Kidney (tissue), 14 donors: ENCODE measurements around the gene RBM39. TPM values are rescaled to one million over a fixed set of nuclear protein-coding genes. Genes with fewer than 3 reads are reported as not detected.
"Not testable (repeated sequence)": the region's sequence is repeated elsewhere in the genome, so short reads cannot be mapped to it uniquely, and the experiment has no call there.

ENCODE experiments used
- DNase-seq, 5 donors: peaks; one replicate each; pipeline ENCODE4 v3.0.0-alpha.2; 2013 to 2020
- FAIRE-seq: peaks from 2 replicates; lab custom pipeline; 2012; peaks lifted over from hg19 to GRCh38; lab: Jason Lieb, UNC
- H3K27ac ChIP-seq, 2 donors: one replicate each; pipeline ENCODE4 v1.7.0; 2013; ENCODE audit warnings: low read depth in 2 of 2, low read length in 2 of 2, inconsistent platforms in 1 of 2
- H3K27me3 ChIP-seq: one replicate; pipeline ENCODE4 v1.7.1; 2013; ENCODE audit warnings: low read length, inconsistent platforms; ENCODE audit not compliant: control insufficient read depth, insufficient read depth
- H3K36me3 ChIP-seq, 3 donors: one replicate each; pipeline versions ENCODE4 v1.7.0 to v1.7.1; 2013; ENCODE audit warnings: low read length in 3 of 3, control low read depth in 1 of 3, inconsistent platforms in 1 of 3; ENCODE audit not compliant: insufficient read depth in 3 of 3, control insufficient read depth in 2 of 3
- H3K4me1 ChIP-seq, 3 donors: one replicate each; pipeline versions ENCODE4 v1.7.0 to v1.7.1; 2013; ENCODE audit warnings: low read length in 3 of 3, inconsistent platforms in 1 of 3, low read depth in 1 of 3; ENCODE audit not compliant: control insufficient read depth in 2 of 3, insufficient read depth in 2 of 3
- H3K4me3 ChIP-seq, 3 donors: one replicate each; pipeline versions ENCODE4 v1.7.0 to v1.8.1; 2013; ENCODE audit warnings: low read length in 3 of 3, control low read depth in 1 of 3, inconsistent platforms in 1 of 3
- H3K9ac ChIP-seq, 3 donors: one replicate each; pipeline versions ENCODE4 v1.7.0 to v1.7.1; 2013; ENCODE audit warnings: low read length in 3 of 3, control low read depth in 1 of 3, inconsistent platforms in 1 of 3
- H3K9me3 ChIP-seq, 3 donors: one replicate each; pipeline versions ENCODE4 v1.7.0 to v1.7.1; 2013; ENCODE audit warnings: low read length in 3 of 3, control low read depth in 1 of 3, inconsistent platforms in 1 of 3; ENCODE audit not compliant: control insufficient read depth in 2 of 3, insufficient read depth in 1 of 3
- intact Hi-C: fragments of 100-400 bp; cut with DNase I; formaldehyde crosslinking; loops from one replicate; pipeline ENCODE4 v1.11.1; 2022
- polyA plus RNA-seq: library from polyadenylated mRNA; stranded (reverse); fragments of 350-450 nt; fragmentation: Illumina TruSeq; extraction: RNeasy Lipid Tissue Mini Kit (QIAGEN cat#74804); gene quantifications from one replicate; pipeline ENCODE4 v1.2.3, GENCODE V29; 2014; ENCODE audit warnings: low read depth, low replicate concordance; ENCODE audit not compliant: insufficient read depth
- total RNA-seq: library from RNA; stranded (reverse); fragmentation: NEBNext Ultra II Directional; extraction: Animal tissue kit (Norgen Biotek cat#: 25700); gene quantifications from one replicate; pipeline ENCODE4 v1.2.1, GENCODE V29; 2021
- TF ChIP-seq, protein P1 (sequence below): IDR thresholded peaks from 3 replicates; pipeline ENCODE4 v1.5.1; 2012; ENCODE audit warnings: mild to moderate bottlenecking, moderate library complexity, borderline replicate concordance; ENCODE audit not compliant: insufficient read depth; ENCODE audit errors: extremely low read depth
- donor health status: control.
- donor health status: control.
- donor health status: control.
- donor health status: control.
- donor health status: control.
- donor health status: DM: yes; HTN: yes; CAD: no.
- donor health status: Normal renal cell carcinoma (clear cell type).

Gene RBM39
- total and polyA plus RNA-seq, 2 donors from 2014 or later, result 148 to 304 TPM

DNA sequence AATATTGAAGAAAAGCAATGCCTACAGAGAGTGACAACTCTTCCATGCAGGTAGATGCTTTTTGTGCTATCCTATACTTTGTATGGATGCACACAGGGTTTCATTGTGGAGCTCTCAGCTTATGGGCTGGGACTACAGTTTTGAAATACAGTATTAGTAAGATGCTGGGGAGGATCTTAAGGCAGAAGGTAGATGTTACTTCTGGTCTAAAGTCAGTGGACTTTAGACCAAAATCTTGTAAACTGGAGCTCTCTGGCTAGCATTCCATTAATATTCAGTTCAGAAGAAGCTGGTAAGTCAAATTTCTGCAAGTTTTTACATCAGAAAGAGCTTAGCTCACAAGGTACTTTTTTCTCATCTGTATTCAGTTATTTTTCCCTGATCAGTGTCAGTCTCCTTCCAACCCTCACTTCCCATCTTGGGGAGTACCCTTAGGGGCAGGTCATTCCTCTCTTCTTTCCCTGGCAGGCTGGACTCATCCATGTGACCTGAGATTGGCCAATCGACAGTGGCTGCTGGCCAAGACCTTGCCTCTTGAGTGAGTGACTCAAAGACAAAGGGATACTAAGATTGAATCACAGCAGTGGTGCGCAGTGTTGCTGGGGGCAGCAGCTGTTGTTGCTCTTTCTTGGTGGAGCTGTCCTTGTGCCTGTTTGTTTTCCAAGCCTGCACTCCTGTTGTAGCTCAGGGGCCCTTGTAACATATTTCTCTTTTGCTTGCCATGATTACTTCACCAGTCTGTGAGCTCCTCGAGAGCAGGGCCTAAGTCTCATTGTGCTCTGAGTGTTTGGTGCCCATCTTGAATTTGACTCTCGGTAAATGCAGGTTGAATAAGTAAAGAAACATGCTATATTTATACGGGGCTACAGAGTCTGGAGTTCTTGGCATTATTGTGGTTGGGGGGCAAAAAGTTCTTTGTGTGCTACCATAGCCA is 26.9 kb upstream of the RBM39 start:
- intact Hi-C loops, result no loop called here
- peak overlapping the region in 1 of 3 donors; percentile 12 for H3K4me3 ChIP-seq
- H3K36me3 ChIP-seq, result no peaks in the 10 kb centered on the region
- DNase-seq, result peak; percentile 67 to 97 (median 74)
- H3K4me1 ChIP-seq, result peaks cover 4 to 18% (median 17%) of the 10 kb centered on the region in 3 donors
- no peak for FAIRE-seq
- peak overlapping the region in 1 of 3 donors; percentile 37 for H3K9ac ChIP-seq
- TF ChIP-seq, protein P1, sequence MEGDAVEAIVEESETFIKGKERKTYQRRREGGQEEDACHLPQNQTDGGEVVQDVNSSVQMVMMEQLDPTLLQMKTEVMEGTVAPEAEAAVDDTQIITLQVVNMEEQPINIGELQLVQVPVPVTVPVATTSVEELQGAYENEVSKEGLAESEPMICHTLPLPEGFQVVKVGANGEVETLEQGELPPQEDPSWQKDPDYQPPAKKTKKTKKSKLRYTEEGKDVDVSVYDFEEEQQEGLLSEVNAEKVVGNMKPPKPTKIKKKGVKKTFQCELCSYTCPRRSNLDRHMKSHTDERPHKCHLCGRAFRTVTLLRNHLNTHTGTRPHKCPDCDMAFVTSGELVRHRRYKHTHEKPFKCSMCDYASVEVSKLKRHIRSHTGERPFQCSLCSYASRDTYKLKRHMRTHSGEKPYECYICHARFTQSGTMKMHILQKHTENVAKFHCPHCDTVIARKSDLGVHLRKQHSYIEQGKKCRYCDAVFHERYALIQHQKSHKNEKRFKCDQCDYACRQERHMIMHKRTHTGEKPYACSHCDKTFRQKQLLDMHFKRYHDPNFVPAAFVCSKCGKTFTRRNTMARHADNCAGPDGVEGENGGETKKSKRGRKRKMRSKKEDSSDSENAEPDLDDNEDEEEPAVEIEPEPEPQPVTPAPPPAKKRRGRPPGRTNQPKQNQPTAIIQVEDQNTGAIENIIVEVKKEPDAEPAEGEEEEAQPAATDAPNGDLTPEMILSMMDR, result no peak
- peak overlapping the region; percentile 88 to 95 for H3K27ac ChIP-seq
- H3K27me3 ChIP-seq, result no peaks in the 10 kb centered on the region
- H3K9me3 ChIP-seq, result no peaks in the 10 kb centered on the region

DNA sequence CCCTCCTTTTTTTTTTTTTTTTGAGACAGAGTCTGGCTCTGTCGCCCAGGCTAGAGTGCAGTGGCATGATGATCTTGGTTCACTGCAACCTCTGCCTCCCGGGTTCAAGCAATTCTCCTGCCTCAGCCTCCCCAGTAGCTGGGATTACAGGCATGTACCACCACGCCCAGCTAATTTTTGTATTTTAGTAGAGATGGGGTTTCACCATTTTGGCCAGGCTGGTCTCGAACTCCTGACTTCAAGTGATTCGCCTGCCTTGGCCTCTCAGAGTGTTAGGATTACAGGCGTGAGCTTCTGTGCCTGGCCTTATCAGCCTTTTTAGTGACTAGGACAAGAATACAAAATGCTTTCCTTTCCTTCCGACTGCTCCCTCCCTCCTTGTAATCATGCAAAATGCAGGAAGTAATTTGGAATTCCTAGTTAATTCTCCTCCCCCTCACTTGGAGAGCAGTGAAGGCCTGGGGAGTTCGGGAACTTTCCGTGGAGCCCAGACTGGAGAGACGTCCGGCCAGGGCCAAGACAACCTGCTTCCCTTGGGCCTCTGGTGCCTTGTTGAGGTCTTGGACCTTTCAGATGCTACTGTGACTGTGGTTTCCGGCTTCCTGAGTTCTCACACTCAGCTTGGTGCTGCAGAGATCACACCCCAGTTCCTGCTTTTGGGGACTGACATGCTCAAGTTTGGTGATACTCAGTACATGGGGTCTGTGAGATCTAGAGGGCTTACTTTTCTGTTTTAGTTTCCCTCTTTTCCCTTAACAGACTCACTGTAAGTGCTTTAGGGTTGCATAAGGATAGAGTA is 25.8 kb upstream of the RBM39 start:
- H3K4me3 ChIP-seq, result no peak overlapping the region
- H3K36me3 ChIP-seq, result no peaks in the 10 kb centered on the region
- H3K9me3 ChIP-seq, result no peaks in the 10 kb centered on the region
- TF ChIP-seq, protein P1, result no peak
- no peaks in the 10 kb centered on the region for H3K27me3 ChIP-seq
- peaks cover 4 to 17% (median 12%) of the 10 kb centered on the region in 3 donors for H3K4me1 ChIP-seq
- peak overlapping the region in 2 of 3 donors; percentile 37 to 61 for H3K9ac ChIP-seq
- no peak for FAIRE-seq
- peak; percentile 26 to 89 (median 56) for DNase-seq
- peak overlapping the region; percentile 88 to 95 for H3K27ac ChIP-seq
- intact Hi-C loops, result no loop called here

DNA sequence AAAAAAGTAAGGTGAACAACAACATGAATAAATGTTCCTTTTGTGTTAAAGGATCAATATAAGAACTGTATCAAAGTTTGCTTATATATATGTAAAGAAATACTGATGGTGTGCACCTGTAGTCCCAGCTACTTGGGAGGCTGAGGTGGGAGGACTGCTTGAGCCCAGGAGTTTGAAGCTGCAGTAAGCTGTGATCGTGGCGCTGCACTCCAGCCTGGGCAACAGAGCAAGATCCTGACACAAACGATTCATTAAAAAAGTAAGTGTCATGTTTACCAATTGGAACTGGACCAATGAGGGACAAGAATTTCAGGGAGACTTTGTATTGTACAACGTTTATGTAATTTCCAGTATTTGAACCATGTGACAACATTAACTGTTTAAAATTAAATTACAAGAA is 24.8 kb upstream of the RBM39 start:
- H3K36me3 ChIP-seq, result no peaks in the 10 kb centered on the region
- no peaks in the 10 kb centered on the region for H3K9me3 ChIP-seq
- peaks cover 4 to 13% (median 9%) of the 10 kb centered on the region in 3 donors for H3K4me1 ChIP-seq
- DNase-seq (no peak), FAIRE-seq (no peak)
- H3K27ac ChIP-seq, result no peak overlapping the region
- no peak overlapping the region for H3K9ac ChIP-seq
- H3K27me3 ChIP-seq, result no peaks in the 10 kb centered on the region
- TF ChIP-seq, protein P1, result no peak
- intact Hi-C loops, result no loop called here
- no peak overlapping the region for H3K4me3 ChIP-seq

DNA sequence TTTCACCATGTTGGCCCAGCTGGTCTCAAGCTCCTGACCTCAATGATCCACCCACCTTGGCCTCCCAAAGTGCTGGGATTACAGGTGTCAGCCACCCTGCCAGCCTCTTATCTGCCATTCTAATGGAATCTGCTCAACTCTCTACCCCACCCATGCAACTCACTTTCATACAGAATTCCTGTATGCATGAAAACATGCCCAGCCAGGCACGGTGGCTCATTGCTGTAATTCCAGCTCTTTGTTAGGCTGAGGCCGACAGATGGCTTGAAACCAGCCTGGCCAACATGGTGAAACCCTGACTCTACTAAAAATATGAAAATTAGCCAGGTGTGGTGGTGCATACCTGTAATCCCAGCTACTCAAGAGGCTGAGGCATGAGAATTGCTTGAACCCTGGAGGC is 22.9 kb upstream of the RBM39 start:
- DNase-seq, H3K27ac ChIP-seq, H3K9ac ChIP-seq, intact Hi-C loops, FAIRE-seq, H3K4me3 ChIP-seq, H3K9me3 ChIP-seq, H3K27me3 ChIP-seq, H3K36me3 ChIP-seq: not testable (repeated sequence)
- peaks cover 4 to 13% (median 9%) of the 10 kb centered on the region in 3 donors for H3K4me1 ChIP-seq
